Endometrial microvascular endothelial cells (primary cell): ENCODE measurements around the gene FTSJ3. TPM values are rescaled to one million over a fixed set of nuclear protein-coding genes. Genes with fewer than 3 reads are reported as not detected.
"Not testable (repeated sequence)": the region's sequence is repeated elsewhere in the genome, so short reads cannot be mapped to it uniquely, and the experiment has no call there.

ENCODE experiments used
- in situ Hi-C: cut with HindIII; loops from 2 replicates; pipeline ENCODE4 v1.10.0; 2017; ENCODE audit warnings: low sequenced_read_pairs, low pct_unique_long_range_greater_than_20kb; ENCODE audit errors: inconsistent ontology term
- total RNA-seq: library from RNA; depleted of rRNA; stranded (reverse); fragments of >200 nt; gene quantifications from one replicate; pipeline ENCODE4 v1.2.3, GENCODE V29; 2015; ENCODE audit errors: inconsistent ontology term

Gene FTSJ3, protein sequence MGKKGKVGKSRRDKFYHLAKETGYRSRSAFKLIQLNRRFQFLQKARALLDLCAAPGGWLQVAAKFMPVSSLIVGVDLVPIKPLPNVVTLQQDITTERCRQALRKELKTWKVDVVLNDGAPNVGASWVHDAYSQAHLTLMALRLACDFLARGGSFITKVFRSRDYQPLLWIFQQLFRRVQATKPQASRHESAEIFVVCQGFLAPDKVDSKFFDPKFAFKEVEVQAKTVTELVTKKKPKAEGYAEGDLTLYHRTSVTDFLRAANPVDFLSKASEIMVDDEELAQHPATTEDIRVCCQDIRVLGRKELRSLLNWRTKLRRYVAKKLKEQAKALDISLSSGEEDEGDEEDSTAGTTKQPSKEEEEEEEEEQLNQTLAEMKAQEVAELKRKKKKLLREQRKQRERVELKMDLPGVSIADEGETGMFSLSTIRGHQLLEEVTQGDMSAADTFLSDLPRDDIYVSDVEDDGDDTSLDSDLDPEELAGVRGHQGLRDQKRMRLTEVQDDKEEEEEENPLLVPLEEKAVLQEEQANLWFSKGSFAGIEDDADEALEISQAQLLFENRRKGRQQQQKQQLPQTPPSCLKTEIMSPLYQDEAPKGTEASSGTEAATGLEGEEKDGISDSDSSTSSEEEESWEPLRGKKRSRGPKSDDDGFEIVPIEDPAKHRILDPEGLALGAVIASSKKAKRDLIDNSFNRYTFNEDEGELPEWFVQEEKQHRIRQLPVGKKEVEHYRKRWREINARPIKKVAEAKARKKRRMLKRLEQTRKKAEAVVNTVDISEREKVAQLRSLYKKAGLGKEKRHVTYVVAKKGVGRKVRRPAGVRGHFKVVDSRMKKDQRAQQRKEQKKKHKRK
- total RNA-seq = 55.8 TPM

DNA sequence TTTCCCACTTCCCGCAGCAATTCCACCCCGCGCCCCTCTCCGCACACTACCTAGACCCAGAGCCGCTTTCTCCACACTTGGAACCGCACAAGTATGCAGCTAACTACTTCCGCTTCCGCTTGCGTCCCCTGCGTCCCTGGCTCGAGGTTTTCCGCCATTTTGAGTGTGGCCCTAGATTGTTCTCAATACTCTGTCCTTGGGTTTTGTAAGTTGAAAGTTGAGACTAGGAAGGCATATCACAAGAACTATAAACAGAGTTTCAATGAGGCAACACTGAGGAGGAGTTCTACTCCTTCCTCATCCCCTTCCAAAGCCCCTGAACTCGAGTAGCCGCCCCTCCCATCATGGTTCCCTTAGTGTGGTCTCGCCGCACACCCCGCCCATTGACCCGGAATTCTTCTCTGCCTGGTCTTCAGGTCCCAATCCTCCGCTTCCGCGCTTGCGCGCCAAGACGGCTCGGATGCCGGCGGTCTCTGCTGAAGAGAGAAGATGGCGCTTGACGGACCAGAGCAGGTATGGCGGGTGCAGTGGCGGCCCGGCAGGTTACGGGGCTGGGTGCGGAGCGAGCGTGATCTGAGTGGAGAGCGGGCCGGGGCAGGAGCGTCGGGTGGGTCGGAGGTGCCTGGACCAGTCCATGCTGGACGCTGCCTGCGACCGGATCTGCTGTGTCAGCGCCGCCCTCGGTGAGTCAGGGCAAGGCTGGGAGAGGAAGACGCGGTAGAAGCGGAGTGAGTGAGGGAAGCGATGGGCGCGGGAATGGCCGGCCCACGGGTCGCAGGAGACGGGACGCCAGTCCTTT, at the start of gene FTSJ3, which contains the start of gene PSMC5:
Gene FTSJ3, minus strand, starts transcription at position 662 of the 799 bp plus-strand sequence. CDS start 761 bp downstream, outside the sequence.
Gene PSMC5, plus strand, starts transcription at position 430 of the 799 bp plus-strand sequence. Its CDS starts 60 bp downstream, at position 490.
- in situ Hi-C loops = no loop called here

GRCh38 chr17:63874693-63875092, 47.2 kb upstream of the FTSJ3 start:
- in situ Hi-C loops = not testable (repeated sequence)

DNA sequence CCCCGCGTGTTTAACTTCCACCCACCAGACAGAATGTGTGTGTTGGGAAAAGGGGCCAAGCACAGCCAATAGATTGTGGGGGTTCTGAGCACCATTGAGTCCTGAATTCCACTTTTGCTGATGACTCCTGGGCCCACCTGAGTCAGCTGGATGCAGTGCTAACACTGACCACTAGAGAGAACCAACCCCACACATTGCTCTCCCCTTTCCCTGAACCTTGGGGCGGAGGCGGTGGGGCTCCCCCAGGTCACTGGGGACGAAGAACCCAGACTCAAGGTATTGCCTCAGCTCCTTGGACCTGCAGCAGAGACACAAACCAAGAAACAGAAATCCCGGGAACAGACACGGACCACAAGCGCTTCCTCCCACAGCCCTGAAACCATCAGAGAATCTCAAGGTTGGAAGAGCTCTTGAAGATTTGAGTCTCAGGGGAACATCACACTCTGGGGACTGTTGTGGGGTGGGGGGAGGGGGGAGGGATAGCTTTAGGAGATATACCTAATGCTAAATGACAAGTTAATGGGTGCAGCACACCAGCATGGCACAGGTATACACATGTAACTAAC, 46.7 kb upstream of the FTSJ3 start:
- in situ Hi-C loops = not testable (repeated sequence)

GRCh38 chr17:63873577-63873976, 46.1 kb upstream of the FTSJ3 start, which contains the start of gene CSH2:
Gene CSH2 (minus strand): TSS chr17:63873677. CDS start chr17:63873614, 63 bp downstream.
- in situ Hi-C loops = not testable (repeated sequence)

GRCh38 chr17:63871646-63872365, 44.3 kb upstream of the FTSJ3 start:
- in situ Hi-C loops = not testable (repeated sequence)

- in situ Hi-C loops = not testable (repeated sequence)
These were observed 42.8 kb upstream of the FTSJ3 start for GRCh38 chr17:63870292-63870665.

- in situ Hi-C loops = not testable (repeated sequence)
These were observed 42.2 kb upstream of the FTSJ3 start for GRCh38 chr17:63869491-63870291.

GRCh38 chr17:63866625-63867024, 39.2 kb upstream of the FTSJ3 start:
- in situ Hi-C loops = not testable (repeated sequence)

GRCh38 chr17:63859257-63859656, 31.8 kb upstream of the FTSJ3 start:
- in situ Hi-C loops = no loop called here

DNA sequence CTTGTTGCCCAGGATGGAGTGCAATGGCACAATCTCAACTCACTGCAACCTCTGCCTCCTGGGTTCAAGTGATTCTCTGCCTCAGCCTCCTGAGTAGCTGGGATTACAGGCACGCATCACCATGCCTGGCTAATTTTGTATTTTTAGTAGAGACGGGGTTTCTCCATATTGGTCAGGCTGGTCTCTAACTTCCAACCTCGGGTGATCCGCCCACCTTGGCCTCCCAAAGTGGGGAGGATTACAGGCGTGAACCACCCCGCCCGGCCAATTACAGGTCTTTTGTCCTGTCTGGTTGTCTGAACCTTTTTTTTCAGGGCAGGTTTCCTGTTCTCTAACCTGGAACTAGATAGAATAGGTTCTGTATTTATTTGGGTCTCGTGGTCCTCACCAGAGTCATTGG, 29.0 kb upstream of the FTSJ3 start:
- in situ Hi-C loops = not testable (repeated sequence)

DNA sequence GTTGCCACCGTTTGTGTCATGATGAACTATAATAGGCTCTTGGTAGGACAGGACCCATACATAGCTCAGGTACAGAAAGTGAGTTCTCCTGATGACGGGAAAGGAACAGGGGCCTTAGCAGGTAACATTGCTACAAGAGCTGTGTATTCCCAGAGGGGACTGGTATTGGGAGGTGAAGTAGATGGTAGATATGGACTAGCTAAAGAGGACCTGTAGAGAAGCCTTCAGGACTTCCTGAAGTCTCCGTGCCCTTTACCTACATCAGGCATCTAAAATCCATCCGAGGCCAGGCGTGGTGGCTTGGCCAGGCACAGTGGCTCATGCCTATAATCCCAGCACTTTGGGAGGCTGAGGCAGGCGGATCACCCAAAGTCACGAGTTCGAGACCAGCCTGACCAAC, 27.7 kb upstream of the FTSJ3 start:
- in situ Hi-C loops = no loop called here

GRCh38 chr17:63854709-63855108, 27.2 kb upstream of the FTSJ3 start:
- in situ Hi-C loops = no loop called here

DNA sequence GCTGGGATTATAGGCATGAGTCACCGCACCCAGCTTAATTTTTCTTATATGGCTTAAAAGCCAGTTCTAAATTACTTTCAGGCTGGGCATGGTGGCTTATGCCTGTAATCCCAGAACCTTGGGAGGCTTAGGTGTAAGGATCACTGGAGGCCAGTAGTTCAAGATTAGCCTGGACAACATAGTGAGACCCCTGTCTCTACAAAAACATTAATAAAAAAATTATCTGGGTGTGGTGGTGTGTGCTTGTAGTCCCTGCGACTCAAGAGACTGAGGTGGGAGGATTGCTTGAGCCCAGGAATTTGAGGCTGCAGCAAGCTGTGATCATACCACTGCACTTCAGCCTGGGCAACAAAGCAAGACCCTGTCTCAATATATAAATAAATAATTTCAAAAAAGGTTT, 25.8 kb upstream of the FTSJ3 start:
- in situ Hi-C loops = no loop called here

GRCh38 chr17:63850401-63850800, 22.9 kb upstream of the FTSJ3 start:
- in situ Hi-C loops = no loop called here

DNA sequence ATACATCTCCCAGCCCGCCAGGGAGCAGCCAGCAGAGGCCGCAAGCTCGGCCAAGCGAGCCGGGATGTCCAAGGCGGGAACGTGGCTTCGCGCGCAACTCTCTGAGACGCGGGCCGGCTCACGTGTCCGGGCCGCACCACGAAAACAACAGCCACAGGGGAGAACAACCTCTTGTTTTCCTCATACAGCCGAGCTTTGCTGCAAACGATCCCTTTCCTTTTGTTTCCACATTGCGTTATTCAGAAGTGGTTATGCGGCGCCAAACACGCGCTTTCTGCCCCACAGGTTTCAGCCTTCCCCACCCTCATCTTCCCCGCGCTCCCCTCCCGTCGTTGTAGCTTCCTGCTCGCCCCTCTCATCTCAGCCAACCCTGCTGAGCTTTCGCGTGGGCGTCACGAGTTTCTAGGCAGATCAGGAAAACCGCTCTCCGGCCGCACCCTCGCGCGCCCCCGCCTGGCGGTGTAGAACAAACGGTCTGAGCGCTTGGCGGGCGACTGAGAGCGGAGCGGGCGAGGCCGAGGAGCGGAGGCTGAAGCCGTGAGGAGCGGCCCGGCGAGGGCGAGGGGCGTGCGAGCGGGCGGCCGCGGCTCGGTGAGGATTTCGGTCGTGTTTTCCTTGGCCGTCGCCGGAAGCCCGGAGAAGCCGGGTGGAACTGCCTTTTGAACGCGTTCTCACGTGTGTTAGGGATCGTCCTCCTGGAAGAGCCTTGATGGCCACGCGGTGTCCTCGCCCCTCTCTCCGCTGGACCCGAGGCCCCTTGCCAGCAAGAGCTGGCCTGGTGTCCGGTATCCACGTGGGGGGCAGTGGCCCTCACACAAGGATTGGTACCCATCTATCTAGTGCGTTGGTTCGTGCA, 21.6 kb upstream of the FTSJ3 start:
- in situ Hi-C loops = no loop called here

DNA sequence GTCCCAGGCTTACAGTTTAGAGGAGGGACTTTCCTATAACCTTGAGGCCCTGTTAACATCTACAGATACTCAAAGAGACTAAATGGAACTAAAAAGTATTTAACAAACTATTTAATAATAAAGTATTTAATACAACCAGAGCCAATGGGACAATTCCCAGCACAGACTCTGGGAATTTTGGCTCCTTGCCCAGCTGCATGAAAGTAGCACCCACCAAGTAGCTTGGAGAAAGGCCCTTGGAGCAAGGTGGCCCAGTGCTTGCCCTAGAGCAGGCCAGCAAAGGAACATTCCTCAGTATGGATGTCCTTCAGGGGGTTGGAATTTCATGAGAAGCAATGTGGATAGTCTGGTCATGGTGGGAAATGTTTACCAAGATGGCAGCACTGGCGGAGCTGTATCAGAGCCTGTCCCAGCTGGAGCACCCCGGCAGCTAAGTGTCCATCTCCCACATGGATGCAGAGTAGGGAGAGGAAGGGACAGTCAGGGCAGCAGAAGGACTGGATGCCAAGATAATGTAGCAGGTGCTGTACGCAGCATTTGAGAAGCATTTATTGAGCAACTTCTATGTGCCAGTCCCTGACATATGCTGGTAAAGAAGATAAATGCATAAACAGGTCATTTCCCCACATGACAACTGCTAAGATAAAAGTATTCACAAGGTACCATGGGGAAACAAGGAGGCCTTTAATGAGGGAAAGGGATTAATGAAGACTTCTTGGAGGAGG, 20.2 kb upstream of the FTSJ3 start:
- in situ Hi-C loops = no loop called here
